GM19452 (cell line): Measurements from ENCODE around the gene PLBD1.

ENCODE experiments used
- ATAC-seq: cut with Tn5 transposase; IDR thresholded peaks from one replicate; pipeline ENCODE4 v1.9.1; 2021; ENCODE audit not compliant: unreplicated experiment

Gene PLBD1, protein sequence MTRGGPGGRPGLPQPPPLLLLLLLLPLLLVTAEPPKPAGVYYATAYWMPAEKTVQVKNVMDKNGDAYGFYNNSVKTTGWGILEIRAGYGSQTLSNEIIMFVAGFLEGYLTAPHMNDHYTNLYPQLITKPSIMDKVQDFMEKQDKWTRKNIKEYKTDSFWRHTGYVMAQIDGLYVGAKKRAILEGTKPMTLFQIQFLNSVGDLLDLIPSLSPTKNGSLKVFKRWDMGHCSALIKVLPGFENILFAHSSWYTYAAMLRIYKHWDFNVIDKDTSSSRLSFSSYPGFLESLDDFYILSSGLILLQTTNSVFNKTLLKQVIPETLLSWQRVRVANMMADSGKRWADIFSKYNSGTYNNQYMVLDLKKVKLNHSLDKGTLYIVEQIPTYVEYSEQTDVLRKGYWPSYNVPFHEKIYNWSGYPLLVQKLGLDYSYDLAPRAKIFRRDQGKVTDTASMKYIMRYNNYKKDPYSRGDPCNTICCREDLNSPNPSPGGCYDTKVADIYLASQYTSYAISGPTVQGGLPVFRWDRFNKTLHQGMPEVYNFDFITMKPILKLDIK

DNA sequence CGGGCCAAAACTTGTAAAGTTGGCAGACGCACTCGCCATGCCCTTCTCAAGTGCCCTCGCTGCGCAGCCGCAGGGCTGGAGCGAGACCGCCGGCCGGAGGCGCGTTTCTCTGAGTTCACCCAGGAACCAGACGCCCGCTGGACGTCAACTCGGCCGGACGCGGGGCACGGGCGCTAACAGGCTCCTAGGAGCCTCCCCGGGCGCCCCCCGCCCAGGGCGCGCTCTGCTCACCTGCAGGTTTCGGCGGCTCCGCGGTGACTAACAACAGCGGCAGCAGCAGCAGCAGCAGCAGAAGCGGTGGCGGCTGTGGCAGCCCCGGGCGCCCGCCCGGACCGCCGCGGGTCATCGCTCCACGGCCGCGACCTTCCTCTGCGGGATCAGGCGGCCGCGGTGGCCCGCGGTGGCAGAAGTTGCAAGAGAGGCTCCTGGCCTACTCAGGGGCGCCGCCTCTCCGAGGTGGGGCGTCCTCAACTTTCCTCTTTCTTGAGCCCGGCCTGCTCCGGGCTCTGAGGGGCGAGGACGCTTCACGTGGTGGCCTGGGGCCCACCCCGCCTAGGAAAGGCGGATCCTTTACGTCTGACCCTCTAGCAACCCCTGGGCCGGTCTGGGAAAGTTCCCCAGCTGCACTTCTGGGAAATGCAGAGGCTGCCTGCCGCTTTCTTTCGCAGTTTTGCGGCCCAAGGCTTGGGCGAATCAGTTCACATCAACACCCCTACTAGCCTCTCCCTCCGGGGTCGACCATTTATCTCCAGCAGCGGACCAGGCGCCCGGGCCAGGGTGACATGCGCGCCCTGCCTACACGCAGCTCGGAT, at the start of gene PLBD1:
Gene PLBD1 (minus strand): TSS at position 533 of the 812 bp plus-strand sequence. CDS start 187 bp downstream, at position 346.
- no peak for ATAC-seq

DNA sequence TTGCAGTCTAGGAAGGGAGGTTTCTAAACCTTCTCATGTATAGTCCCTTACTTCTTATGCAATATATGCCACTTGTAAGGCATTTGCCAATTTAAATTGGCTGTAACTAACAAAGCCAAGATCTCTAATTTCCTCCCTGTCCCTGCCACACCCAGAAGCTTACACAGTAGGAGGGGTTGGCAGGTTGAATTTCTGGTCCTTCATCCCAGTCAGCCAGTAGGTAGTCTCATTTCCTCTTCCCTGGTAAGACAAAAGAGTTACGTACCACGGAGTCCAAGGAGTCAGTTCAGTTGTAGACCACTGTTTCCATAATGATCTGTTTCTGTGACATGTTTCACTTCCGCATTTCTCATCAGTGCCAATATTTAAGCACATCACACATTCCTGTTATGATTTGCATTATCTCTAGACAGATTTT, 47.0 kb upstream of the PLBD1 start:
- ATAC-seq: peak; percentile 46

DNA sequence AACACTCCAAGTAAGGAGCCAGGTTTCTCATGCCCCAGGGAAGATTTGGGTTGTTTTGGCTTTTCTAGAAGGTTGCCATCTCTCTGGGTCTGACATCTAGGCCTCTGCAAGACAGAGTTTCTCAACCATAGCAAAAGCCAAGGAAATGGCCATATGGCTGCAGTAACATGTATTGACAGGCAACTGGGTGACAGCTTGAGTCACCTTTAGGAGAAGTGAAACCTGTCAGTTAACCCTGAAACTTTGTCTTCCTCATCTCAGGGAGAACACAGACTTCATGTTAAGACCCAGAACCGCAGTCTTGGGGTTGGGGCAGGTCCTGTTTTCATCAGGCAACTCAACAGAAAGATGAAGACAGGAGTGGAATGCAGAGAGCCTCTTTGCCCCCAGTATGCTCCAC, 46.0 kb upstream of the PLBD1 start:
- ATAC-seq: peak; percentile 97

- ATAC-seq: no peak
Observed at GRCh38 chr12:14612898-14613445, 45.3 kb upstream of the PLBD1 start.

GRCh38 chr12:14612250-14612649, 44.6 kb upstream of the PLBD1 start:
- no peak for ATAC-seq

DNA sequence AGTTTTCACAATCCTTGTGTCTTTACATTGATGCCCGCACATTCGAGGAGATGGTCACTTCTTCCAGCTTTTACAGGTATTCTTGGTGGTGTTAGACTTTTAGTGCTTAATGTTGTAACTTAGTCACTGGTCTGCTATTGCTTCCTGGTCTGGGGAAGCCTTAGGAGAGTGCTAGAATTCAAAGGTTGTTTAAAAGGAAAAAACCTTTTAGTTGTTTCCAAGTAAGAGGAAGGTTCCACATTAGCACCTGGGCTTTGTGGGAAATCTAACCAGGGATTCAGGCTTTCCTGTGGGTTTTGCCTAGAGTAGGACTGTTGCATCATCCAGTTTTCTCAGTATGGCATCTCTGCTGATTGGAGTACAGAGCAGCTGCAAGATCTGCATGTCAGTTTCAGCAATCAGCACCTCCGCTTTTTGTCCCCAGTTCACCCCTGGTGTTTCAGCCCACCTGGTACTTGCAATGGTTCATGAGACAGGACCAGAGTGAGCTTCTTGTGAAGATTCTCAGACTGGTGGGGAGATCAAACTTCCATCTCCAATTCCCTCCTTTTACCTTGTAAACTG, 44.0 kb upstream of the PLBD1 start:
- no peak for ATAC-seq

DNA sequence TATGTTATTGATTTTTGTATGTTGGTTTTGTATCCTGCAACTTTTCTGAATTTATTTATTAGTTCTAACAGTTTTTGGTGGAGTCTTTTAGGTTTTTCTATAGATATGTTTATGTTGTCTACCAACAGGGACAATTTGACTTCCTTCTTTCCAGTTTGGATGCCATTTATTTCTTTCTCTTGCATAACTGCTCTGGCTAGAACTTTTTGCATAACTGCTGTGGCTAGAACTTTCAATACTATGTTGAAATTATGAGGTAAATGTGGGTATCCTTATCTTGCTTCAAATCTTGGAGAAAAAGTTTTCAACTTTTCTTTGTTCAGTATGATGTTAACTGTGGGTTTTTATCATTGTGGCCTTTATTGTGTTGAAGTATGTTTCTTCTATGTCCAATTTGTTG, 39.9 kb upstream of the PLBD1 start:
- no peak for ATAC-seq

GRCh38 chr12:14605401-14605989, 37.8 kb upstream of the PLBD1 start:
- no peak for ATAC-seq

GRCh38 chr12:14601692-14602478, 34.2 kb upstream of the PLBD1 start:
- ATAC-seq: no peak

DNA sequence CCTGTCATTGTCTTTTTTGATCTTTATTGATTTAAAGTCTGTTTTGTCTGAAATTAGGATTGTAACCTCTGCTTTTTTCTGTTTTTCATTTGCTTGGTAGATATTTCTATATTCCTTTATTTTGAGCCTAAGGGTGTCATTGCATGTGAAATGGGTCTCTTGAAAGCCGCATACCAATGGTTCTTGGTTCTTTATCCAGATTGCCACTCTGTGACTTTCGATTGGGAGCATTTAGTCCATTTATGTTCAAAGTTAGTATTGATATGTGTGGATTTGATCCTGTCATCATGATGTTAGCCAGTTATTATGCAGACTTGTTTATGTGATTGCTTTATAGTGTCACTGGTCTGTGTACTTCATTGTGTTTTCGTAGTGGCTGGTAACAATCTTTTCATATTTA, 29.8 kb upstream of the PLBD1 start:
- ATAC-seq: no peak

GRCh38 chr12:14591719-14592118, 24.0 kb upstream of the PLBD1 start:
- ATAC-seq: no peak

DNA sequence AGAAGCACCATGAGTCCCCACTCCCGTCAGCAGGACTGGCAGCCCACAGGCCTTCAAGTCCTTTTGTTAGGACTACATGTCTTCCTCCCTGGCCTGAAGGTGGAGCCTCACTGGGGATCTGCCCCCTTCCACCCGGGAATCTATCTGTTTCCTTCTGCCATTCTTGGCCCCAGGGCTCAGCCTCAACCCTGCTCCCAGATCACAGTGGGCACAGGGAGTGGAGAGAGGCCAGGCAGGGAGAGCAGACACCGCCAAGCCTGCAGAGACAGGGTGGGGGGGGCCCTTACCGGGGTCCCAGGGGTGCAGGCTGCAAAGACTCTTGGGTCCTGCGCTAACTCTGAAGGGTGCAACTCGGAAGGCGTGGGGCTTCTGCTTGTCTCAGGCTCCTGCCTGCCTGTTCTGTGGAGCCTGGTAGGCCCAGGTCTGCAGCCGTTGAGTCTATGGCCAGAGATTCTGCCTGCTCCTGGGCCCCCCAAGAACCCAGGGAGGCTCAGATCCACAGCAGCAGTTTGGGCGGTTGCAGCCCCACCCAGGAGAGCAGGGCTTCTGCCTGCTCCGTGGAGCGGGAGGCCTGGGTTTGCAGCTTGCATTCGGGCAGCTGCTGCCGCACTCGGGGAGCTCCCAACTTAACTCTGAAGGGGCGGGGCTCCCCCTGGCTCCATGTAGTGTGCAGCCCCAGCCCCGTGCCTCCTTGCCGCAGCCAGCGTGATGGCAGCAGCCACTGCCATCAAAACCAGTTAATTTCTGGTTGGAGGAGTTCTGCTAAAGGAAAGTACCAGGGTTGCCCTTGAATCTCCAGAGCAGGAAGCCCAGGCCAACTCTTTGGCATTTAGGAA, 21.7 kb upstream of the PLBD1 start:
- no peak for ATAC-seq

GRCh38 chr12:14588571-14588970, 20.9 kb upstream of the PLBD1 start:
- ATAC-seq: no peak

- no peak for ATAC-seq
Observed at GRCh38 chr12:14578646-14579045, 11.0 kb upstream of the PLBD1 start.

DNA sequence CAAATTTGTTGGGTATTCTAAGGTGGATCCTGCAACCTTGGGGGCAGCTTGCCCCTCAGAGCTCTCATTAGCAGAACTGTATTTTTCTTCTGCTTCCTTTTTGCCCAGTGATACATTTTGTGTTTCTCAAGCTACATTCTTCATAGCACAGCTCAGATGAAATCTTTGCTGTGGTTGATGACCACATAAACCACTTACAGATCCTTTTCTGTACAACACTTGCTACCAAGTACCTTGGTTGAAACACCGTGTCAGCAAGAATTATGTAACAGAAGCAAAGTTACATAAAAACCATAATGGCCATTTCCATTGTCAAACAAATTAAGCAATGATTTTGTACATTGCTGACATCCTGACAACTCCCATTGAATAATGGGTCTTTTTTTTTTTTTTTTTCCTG, 9.7 kb upstream of the PLBD1 start:
- no peak for ATAC-seq

GRCh38 chr12:14576896-14577295, 9.2 kb upstream of the PLBD1 start:
- no peak for ATAC-seq

GRCh38 chr12:14575585-14575984, 7.9 kb upstream of the PLBD1 start:
- ATAC-seq: no peak

DNA sequence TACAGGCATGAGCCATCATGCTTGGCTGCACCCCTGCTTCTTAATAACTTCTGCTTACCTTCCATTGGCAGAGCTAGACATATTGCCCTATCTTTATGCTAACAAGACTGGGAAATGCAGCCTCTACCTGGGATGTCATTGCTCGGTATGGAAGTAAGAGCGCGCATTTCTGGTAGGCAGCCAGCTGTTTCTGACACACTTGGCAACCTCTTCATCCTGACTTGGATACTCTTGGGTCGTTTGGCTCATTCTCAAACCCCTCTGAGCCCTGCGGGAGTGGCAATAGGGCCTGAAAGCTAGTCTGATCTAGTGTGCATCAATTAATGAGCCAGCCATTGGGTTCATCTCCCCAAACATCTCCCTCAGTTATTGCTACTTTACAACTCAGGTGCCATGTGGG, 5.4 kb upstream of the PLBD1 start:
- no peak for ATAC-seq

DNA sequence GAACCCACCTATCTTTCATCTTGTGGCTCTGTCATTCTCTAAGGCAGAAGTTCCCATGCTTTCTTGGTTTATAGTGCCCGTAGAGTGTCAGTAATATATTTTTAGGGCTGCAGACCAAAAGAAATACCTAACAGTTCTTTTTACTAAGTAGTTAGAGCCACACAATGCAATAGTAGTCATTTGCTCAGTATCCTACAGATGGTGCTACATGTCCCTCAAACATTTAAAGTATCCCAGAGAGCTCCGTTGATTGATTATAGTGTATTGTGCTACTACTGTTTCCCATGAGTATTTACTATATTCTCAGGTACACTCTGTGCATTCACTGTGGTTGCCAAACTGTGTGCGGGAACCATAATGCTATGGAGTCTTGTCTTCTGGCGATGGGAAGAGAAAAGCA, 4.7 kb upstream of the PLBD1 start:
- ATAC-seq: no peak
